ENCODE measurements around the gene GRM2. TPM values are rescaled to one million over a fixed set of nuclear protein-coding genes. Genes with fewer than 3 reads are reported as not detected.

GRM2 gene
- total and polyA plus RNA-seq, 8 donors = 0.06 to 0.58 (median 0.26) TPM; not detected in 4

- WGBS, 5 donors = 94 to 95% (median 95%) methylated on average over 14 to 19 of the region's 19 CpGs
- intact Hi-C loops (cut with DNase I; ENCODE audit: low total_unique reads) = no loop called here
Measured at GRCh38 chr3:51712963-51713362, 6.1 kb downstream of the GRM2 start.

DNA sequence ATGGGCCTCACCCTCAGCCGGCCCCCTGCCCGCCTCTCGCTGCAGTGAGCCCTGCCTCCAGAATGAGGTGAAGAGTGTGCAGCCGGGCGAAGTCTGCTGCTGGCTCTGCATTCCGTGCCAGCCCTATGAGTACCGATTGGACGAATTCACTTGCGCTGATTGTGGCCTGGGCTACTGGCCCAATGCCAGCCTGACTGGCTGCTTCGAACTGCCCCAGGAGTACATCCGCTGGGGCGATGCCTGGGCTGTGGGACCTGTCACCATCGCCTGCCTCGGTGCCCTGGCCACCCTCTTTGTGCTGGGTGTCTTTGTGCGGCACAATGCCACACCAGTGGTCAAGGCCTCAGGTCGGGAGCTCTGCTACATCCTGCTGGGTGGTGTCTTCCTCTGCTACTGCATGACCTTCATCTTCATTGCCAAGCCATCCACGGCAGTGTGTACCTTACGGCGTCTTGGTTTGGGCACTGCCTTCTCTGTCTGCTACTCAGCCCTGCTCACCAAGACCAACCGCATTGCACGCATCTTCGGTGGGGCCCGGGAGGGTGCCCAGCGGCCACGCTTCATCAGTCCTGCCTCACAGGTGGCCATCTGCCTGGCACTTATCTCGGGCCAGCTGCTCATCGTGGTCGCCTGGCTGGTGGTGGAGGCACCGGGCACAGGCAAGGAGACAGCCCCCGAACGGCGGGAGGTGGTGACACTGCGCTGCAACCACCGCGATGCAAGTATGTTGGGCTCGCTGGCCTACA is 8.5 kb downstream of the GRM2 start:
- Histone ChIP-seq H3K9me3 (no peaks in the 10 kb centered on the region), H3K4me3 (no peak overlapping the region), H3K27ac (no peak overlapping the region), H3K27me3 (peaks cover 0 to 10% (median 0%) of the 10 kb centered on the region in 3 donors), H3K36me3 (no peaks in the 10 kb centered on the region), H3K4me1 (peaks cover 0 to 6% (median 2%) of the 10 kb centered on the region in 4 donors)
- WGBS, 5 donors = 90 to 94% (median 94%) methylated on average over 26 to 36 of the region's 36 CpGs
- intact Hi-C loops (cut with DNase I; ENCODE audit: low total_unique reads) = loop anchor here (5.0 kb wide), 1 partner anchor 87 kb away; no protein-coding TSS in a partner anchor
- no peak for TF ChIP-seq CTCF (IDR thresholded peaks at IDR 0.05)
- no peak for TF ChIP-seq POLR2A (IDR thresholded peaks at IDR 0.05)
- no peak for TF ChIP-seq POLR2AphosphoS5 (IDR thresholded peaks at IDR 0.05)
- TF ChIP-seq EP300 (IDR thresholded peaks at IDR 0.05) = no peak
- DNase-seq = peak in 1 of 2 donors; percentile 24

More at GRCh38 chr3:51712963-51713362, 6.1 kb downstream of the GRM2 start:
- TF ChIP-seq POLR2AphosphoS5 (IDR thresholded peaks at IDR 0.05) (no peak), POLR2A (IDR thresholded peaks at IDR 0.05) (no peak), EP300 (IDR thresholded peaks at IDR 0.05) (no peak), CTCF (IDR thresholded peaks at IDR 0.05) (no peak)
- Histone ChIP-seq H3K9me3 (no peaks in the 10 kb centered on the region), H3K27ac (no peak overlapping the region), H3K27me3 (peaks cover 0 to 9% (median 0%) of the 10 kb centered on the region in 3 donors), H3K4me1 (no peaks in the 10 kb centered on the region), H3K36me3 (no peaks in the 10 kb centered on the region), H3K4me3 (no peak overlapping the region)
- DNase-seq = peak in 1 of 2 donors; percentile 0

DNA sequence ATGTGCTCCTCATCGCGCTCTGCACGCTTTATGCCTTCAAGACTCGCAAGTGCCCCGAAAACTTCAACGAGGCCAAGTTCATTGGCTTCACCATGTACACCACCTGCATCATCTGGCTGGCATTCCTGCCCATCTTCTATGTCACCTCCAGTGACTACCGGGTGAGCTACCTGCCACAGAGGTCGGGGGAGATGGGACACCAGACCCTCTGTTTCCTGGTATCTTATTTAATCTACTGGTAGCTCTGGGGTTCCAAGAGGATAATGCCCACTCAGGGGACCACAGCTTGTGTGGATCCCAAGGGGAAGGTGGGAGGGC is 9.1 kb downstream of the GRM2 start:
- Histone ChIP-seq H3K36me3 (no peaks in the 10 kb centered on the region), H3K27me3 (peaks cover 0 to 10% (median 0%) of the 10 kb centered on the region in 3 donors), H3K9me3 (no peaks in the 10 kb centered on the region), H3K4me1 (peaks cover 0 to 6% (median 2%) of the 10 kb centered on the region in 4 donors), H3K4me3 (no peak overlapping the region), H3K27ac (no peak overlapping the region)
- 95 to 99% (median 97%) methylated on average over 8 of the region's 8 CpGs for WGBS, 5 donors
- DNase-seq = no peak
- intact Hi-C loops (cut with DNase I; ENCODE audit: low total_unique reads) = loop anchor here (5.0 kb wide), 1 partner anchor 86 kb away; no protein-coding TSS in a partner anchor
- no peak for TF ChIP-seq POLR2A (IDR thresholded peaks at IDR 0.05)
- no peak for TF ChIP-seq CTCF (IDR thresholded peaks at IDR 0.05)
- no peak for TF ChIP-seq POLR2AphosphoS5 (IDR thresholded peaks at IDR 0.05)
- no peak for TF ChIP-seq EP300 (IDR thresholded peaks at IDR 0.05)

- DNase-seq = no peak
- no peaks in the 10 kb centered on the region for H3K36me3 ChIP-seq
- WGBS, 5 donors = 72 to 88% (median 87%) methylated on average over 4 to 5 of the region's 5 CpGs
- H3K4me1 ChIP-seq = peaks cover 0 to 6% (median 2%) of the 10 kb centered on the region in 4 donors
- no peak overlapping the region for H3K4me3 ChIP-seq
- no peak overlapping the region for H3K27ac ChIP-seq
- no peak for TF ChIP-seq POLR2A (IDR thresholded peaks at IDR 0.05)
- TF ChIP-seq POLR2AphosphoS5 (IDR thresholded peaks at IDR 0.05) = no peak
- TF ChIP-seq CTCF (IDR thresholded peaks at IDR 0.05) = no peak
- TF ChIP-seq EP300 (IDR thresholded peaks at IDR 0.05) = no peak
- peaks cover 0 to 10% (median 0%) of the 10 kb centered on the region in 3 donors for H3K27me3 ChIP-seq
- intact Hi-C loops (cut with DNase I; ENCODE audit: low total_unique reads) = loop anchor here (5.0 kb wide), 1 partner anchor 85 kb away; no protein-coding TSS in a partner anchor
- no peaks in the 10 kb centered on the region for H3K9me3 ChIP-seq
Measured at GRCh38 chr3:51716805-51717204, 9.9 kb downstream of the GRM2 start.
